ENCODE data around the gene TMIGD2. TPM values are rescaled to one million over a fixed set of nuclear protein-coding genes. Genes with fewer than 3 reads are reported as not detected.
"Not testable (repeated sequence)": the region's sequence is repeated elsewhere in the genome, so short reads cannot be mapped to it uniquely, and the experiment has no call there.

TMIGD2 gene
- total RNA-seq, 1 experiment from 2014 or later, result not detected

DNA sequence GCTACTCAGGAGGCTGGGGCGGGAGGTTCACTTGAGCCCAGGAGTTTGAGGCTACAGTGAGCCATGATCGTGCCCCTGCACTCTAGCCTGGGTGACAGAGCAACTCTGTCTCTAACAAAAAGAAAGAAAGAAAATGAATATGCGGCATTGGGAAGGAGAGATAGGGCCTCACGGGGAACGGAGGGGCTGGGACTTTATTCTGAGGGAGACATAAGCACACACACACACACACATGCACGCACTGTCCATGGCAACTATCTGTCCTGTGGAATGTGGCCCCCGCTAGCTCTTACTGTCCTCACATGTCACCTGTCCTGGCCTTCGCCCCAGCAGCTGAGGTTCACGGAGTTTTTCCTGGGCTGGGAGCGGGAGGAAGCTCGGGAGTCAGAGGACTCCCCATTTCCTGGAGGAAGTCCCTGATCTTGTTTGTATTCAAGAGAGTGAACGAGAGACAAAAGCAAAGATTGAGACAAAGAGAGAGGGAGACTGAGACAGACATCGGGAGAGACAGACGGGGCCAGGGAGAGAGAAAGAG lies 35.8 kb upstream of the TMIGD2 start:
- Histone ChIP-seq H3F3A (ENCODE audit: low read length, unreplicated experiment) (no peaks in the 10 kb centered on the region), H3K79me2 (ENCODE audit: low read length) (peaks cover 7% of the 10 kb centered on the region; the same call in 1 of the 2 replicates), H2AFZ (ENCODE audit: low read length) (peak overlapping the region; percentile 90), H4K20me1 (ENCODE audit: low read length) (no peaks in the 10 kb centered on the region), H3K27ac (ENCODE audit: low read length) (peak overlapping the region; percentile 56), H3K9me3 (ENCODE audit: low read length) (no peaks in the 10 kb centered on the region), H3K4me3 (ENCODE audit: low read length) (peak overlapping the region; percentile 88), H3K27me3 (ENCODE audit: low read length) (no peaks in the 10 kb centered on the region), H3K4me1 (ENCODE audit: insufficient read depth, low read length) (no peaks in the 10 kb centered on the region), H3K4me2 (ENCODE audit: low read length) (peak overlapping the region; percentile 98), H3K36me3 (ENCODE audit: low read depth, low read length) (no peaks in the 10 kb centered on the region), H3K9ac (ENCODE audit: low read length) (peak overlapping the region; percentile 71), H3K9me2 (replicated peaks; ENCODE audit: low read length) (no peaks in the 10 kb centered on the region)
- CTCF ChIA-PET, result no interaction called here
- POLR2A ChIA-PET (ENCODE audit: unreplicated experiment), result no interaction called here
- BruUV-seq (replicated peaks), result TSS peak; percentile 38
- intact Hi-C loops (cut with micrococcal nuclease), result no loop called here
- DNase-seq (peak; percentile 15), ATAC-seq (no peak)
- TF ChIP-seq EZH2phosphoT487 (IDR thresholded peaks at IDR 0.05; ENCODE audit: borderline replicate concordance, low read length), result no peak
- TF ChIP-seq EZH2 (IDR thresholded peaks at IDR 0.05; ENCODE audit: low read length, unreplicated experiment), result no peak
- TF ChIP-seq, protein P1, sequence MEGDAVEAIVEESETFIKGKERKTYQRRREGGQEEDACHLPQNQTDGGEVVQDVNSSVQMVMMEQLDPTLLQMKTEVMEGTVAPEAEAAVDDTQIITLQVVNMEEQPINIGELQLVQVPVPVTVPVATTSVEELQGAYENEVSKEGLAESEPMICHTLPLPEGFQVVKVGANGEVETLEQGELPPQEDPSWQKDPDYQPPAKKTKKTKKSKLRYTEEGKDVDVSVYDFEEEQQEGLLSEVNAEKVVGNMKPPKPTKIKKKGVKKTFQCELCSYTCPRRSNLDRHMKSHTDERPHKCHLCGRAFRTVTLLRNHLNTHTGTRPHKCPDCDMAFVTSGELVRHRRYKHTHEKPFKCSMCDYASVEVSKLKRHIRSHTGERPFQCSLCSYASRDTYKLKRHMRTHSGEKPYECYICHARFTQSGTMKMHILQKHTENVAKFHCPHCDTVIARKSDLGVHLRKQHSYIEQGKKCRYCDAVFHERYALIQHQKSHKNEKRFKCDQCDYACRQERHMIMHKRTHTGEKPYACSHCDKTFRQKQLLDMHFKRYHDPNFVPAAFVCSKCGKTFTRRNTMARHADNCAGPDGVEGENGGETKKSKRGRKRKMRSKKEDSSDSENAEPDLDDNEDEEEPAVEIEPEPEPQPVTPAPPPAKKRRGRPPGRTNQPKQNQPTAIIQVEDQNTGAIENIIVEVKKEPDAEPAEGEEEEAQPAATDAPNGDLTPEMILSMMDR (conservative IDR thresholded peaks at IDR 0.05; ENCODE audit: low read depth, low read length), result no peak

DNA sequence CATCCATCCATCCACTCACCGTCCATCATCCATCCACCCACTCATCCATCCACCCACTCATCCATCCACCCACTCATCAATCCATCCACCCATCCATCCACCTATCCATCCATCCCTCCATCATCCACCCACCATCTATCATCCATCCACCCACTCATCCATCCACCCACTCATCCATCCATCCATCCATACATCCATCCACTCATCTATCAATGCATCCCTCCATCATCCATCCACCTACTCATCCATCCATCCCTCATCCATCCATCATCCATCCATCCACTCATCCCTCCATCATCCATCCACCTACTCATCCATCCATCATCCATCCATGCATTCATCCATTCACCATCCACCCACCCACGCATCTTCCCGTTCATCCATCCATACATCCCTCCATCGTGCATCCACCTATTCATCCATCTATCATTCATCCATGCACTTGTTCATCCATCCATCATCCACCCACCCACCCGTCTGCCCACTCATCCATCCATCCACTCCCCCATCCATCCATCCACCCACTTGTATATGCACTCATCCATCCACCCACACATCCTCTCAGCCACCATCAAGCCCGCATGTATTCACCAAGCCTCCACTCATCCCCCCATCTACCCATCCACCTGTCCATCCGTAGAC lies 32.9 kb upstream of the TMIGD2 start:
- H3K9ac ChIP-seq (ENCODE audit: low read length), result no peak overlapping the region
- CTCF ChIA-PET, result no interaction called here
- POLR2A ChIA-PET (ENCODE audit: unreplicated experiment), result no interaction called here
- DNase-seq (no peak), ATAC-seq (no peak)
- no peaks in the 10 kb centered on the region for H3K27me3 ChIP-seq (ENCODE audit: low read length)
- H3K9me3 ChIP-seq (ENCODE audit: low read length), result no peaks in the 10 kb centered on the region
- no peak overlapping the region for H2AFZ ChIP-seq (ENCODE audit: low read length)
- no peak overlapping the region for H3K4me2 ChIP-seq (ENCODE audit: low read length)
- H3K4me1 ChIP-seq (ENCODE audit: insufficient read depth, low read length), result no peaks in the 10 kb centered on the region
- no TSS peak for BruUV-seq (replicated peaks)
- peaks cover 7% of the 10 kb centered on the region; the same call in 1 of the 2 replicates for H3K79me2 ChIP-seq (ENCODE audit: low read length)
- H3K27ac ChIP-seq (ENCODE audit: low read length), result no peak overlapping the region
- H3F3A ChIP-seq (ENCODE audit: low read length, unreplicated experiment), result no peaks in the 10 kb centered on the region
- intact Hi-C loops (cut with micrococcal nuclease), result no loop called here
- no peak for TF ChIP-seq EZH2phosphoT487 (IDR thresholded peaks at IDR 0.05; ENCODE audit: borderline replicate concordance, low read length)
- TF ChIP-seq, protein P1 (conservative IDR thresholded peaks at IDR 0.05; ENCODE audit: low read depth, low read length), result no peak
- no peak for TF ChIP-seq EZH2 (IDR thresholded peaks at IDR 0.05; ENCODE audit: low read length, unreplicated experiment)
- no peaks in the 10 kb centered on the region for H4K20me1 ChIP-seq (ENCODE audit: low read length)
- H3K4me3 ChIP-seq (ENCODE audit: low read length), result no peak overlapping the region
- H3K9me2 ChIP-seq (replicated peaks; ENCODE audit: low read length), result no peaks in the 10 kb centered on the region
- no peaks in the 10 kb centered on the region for H3K36me3 ChIP-seq (ENCODE audit: low read depth, low read length)

DNA sequence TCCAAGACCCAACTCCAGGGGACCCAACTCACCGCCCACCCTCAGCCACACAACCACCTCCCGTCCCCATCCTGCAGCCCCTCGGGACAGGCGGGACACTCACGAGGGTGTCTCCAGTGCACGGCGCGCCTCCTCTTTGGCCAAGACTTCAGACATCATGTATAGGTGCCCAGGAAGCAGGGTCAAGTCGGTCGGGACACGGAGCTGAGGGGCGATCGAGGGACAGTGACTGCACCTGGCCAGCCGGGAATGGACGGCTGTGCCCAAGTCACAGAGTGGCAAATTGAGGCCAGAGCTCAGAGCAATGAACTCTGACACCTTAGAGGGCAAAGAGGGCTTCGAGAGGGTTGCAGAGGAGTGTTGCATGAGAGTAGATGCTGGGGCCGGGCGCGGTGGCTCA lies 27.7 kb upstream of the TMIGD2 start:
- H3F3A ChIP-seq (ENCODE audit: low read length, unreplicated experiment), result no peaks in the 10 kb centered on the region
- ChIA-PET CTCF (no interaction called here), POLR2A (ENCODE audit: unreplicated experiment) (no interaction called here)
- H3K36me3 ChIP-seq (ENCODE audit: low read depth, low read length), result no peaks in the 10 kb centered on the region
- no peak overlapping the region for H3K4me2 ChIP-seq (ENCODE audit: low read length)
- no TSS peak for BruUV-seq (replicated peaks)
- no peaks in the 10 kb centered on the region for H4K20me1 ChIP-seq (ENCODE audit: low read length)
- no peak overlapping the region for H2AFZ ChIP-seq (ENCODE audit: low read length)
- no peak for ATAC-seq
- no peaks in the 10 kb centered on the region for H3K79me2 ChIP-seq (ENCODE audit: low read length)
- H3K9me3 ChIP-seq (ENCODE audit: low read length), result no peaks in the 10 kb centered on the region
- no peak overlapping the region for H3K9ac ChIP-seq (ENCODE audit: low read length)
- no peak overlapping the region for H3K27ac ChIP-seq (ENCODE audit: low read length)
- no peaks in the 10 kb centered on the region for H3K9me2 ChIP-seq (replicated peaks; ENCODE audit: low read length)
- TF ChIP-seq EZH2phosphoT487 (IDR thresholded peaks at IDR 0.05; ENCODE audit: borderline replicate concordance, low read length), result no peak
- TF ChIP-seq, protein P1 (conservative IDR thresholded peaks at IDR 0.05; ENCODE audit: low read depth, low read length), result no peak
- H3K27me3 ChIP-seq (ENCODE audit: low read length), result no peaks in the 10 kb centered on the region
- H3K4me3 ChIP-seq (ENCODE audit: low read length), result no peak overlapping the region
- intact Hi-C loops (cut with micrococcal nuclease), result no loop called here
- no peaks in the 10 kb centered on the region for H3K4me1 ChIP-seq (ENCODE audit: insufficient read depth, low read length)
- no peak for DNase-seq

DNA sequence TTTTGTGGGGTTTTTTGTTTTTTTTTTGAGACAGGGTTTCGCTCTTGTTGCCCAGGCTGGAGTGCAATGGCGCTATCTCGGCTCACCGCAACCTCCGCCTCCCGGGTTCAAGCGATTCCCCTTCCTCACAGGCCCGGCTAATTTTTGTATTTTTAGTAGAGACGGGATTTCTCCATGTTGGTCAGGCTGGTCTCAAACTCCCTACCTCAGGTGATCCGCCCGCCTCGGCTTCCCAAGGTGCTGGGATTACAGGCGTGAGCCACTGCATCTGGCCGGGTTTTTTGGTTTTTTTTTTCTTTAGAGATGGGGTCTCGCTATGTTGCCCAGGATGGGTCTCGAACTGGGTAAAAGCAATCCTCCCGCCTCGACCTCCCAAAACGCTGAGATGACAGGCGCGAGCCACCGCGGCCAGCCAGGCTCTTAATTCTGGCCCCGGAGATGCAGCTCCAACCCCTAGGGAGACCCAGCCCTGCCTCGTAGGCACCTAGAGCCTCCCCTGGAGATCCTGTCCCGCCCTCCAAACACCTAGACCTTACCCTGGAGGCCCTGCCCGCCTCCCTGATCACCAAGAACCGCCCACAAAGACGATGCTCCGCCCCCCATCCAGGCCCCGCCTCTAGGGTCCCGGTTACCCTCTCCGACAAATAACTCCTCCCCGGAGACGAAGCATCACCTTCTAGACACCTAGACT lies 26.9 kb upstream of the TMIGD2 start:
- H3K4me3 ChIP-seq (ENCODE audit: low read length); H2AFZ ChIP-seq (ENCODE audit: low read length); H4K20me1 ChIP-seq (ENCODE audit: low read length); H3K4me1 ChIP-seq (ENCODE audit: insufficient read depth, low read length); H3K27ac ChIP-seq (ENCODE audit: low read length); intact Hi-C loops (cut with micrococcal nuclease); H3K36me3 ChIP-seq (ENCODE audit: low read depth, low read length); DNase-seq; H3K9ac ChIP-seq (ENCODE audit: low read length); H3K9me3 ChIP-seq (ENCODE audit: low read length); POLR2A ChIA-PET (ENCODE audit: unreplicated experiment); ATAC-seq; BruUV-seq (replicated peaks); H3F3A ChIP-seq (ENCODE audit: low read length, unreplicated experiment); H3K79me2 ChIP-seq (ENCODE audit: low read length); H3K4me2 ChIP-seq (ENCODE audit: low read length); CTCF ChIA-PET; H3K9me2 ChIP-seq (replicated peaks; ENCODE audit: low read length); H3K27me3 ChIP-seq (ENCODE audit: low read length): not testable (repeated sequence)
